ENCODE measurements around the gene WFIKKN1. TPM values are rescaled to one million over a fixed set of nuclear protein-coding genes. Genes with fewer than 3 reads are reported as not detected.

The WFIKKN1 gene
- total RNA-seq, 2 experiments from 2014 or later: 0.47 to 1.2 TPM

GRCh38 chr16:679814-680624 is 49.2 kb downstream of the WFIKKN1 start, which contains the start of gene STUB1:
STUB1 (plus strand) TSS chr16:680410; CDS start chr16:680526, 116 bp downstream.
- BruUV-seq (replicated peaks): no TSS peak
- H3K4me3 ChIP-seq (ENCODE audit: low read depth, low read length, poor library complexity, severe bottlenecking): peak within 1 kb of the TSS; percentile 82
- H3K9me2 ChIP-seq (ENCODE audit: insufficient read depth, low read length): no peaks in the 10 kb centered on the region
- H4K20me1 ChIP-seq (ENCODE audit: insufficient read depth, low read length): peaks cover 5% of the 10 kb centered on the region; the same call in 1 of the 2 replicates
- H3K4me2 ChIP-seq (ENCODE audit: low read length): peak within 1 kb of the TSS; percentile 88
- ChIA-PET POLR2A (interaction anchor here (0.6 to 1.2 kb wide), 2 partner anchors 10 to 264 kb away, joined by 3 to 4 read pairs; no protein-coding TSS in a partner anchor), CTCF (ENCODE audit: unreplicated experiment) (interaction anchor here (1.0 kb wide), 1 partner anchor 10 kb away, joined by 4 read pairs; the partner anchor contains the start of gene WDR24)
- no peaks in the 10 kb centered on the region for H3K9me3 ChIP-seq (ENCODE audit: low read length)
- TF ChIP-seq CTCF (conservative IDR thresholded peaks at IDR 0.05; ENCODE audit: low read length) (no peak), EZH2phosphoT487 (IDR thresholded peaks at IDR 0.05; ENCODE audit: borderline replicate concordance, low read depth, low read length) (no peak)
- peak; percentile 91 for DNase-seq (ENCODE audit: low spot score)
- H3K4me1 ChIP-seq (ENCODE audit: insufficient read depth, low read length, poor library complexity, severe bottlenecking): peaks cover 40% of the 10 kb centered on the region
- no peak within 1 kb of the TSS for H2AFZ ChIP-seq (ENCODE audit: low read length)
- H3K27ac ChIP-seq (ENCODE audit: low read depth, low read length, poor library complexity, severe bottlenecking): peak within 1 kb of the TSS; percentile 63
- peaks cover 27% of the 10 kb centered on the region for H3K36me3 ChIP-seq (ENCODE audit: insufficient read depth, low read length)
- H3K79me2 ChIP-seq (ENCODE audit: insufficient read depth, low read depth, low read length): peaks cover 25% of the 10 kb centered on the region; the same call in 1 of the 2 replicates
- intact Hi-C loops (cut with micrococcal nuclease; ENCODE audit: unreplicated experiment): loop anchor here (1.0 to 5.0 kb wide), 2 partner anchors 12 to 42 kb away; partner anchors contain the start of genes ANTKMT and RHOT2

DNA sequence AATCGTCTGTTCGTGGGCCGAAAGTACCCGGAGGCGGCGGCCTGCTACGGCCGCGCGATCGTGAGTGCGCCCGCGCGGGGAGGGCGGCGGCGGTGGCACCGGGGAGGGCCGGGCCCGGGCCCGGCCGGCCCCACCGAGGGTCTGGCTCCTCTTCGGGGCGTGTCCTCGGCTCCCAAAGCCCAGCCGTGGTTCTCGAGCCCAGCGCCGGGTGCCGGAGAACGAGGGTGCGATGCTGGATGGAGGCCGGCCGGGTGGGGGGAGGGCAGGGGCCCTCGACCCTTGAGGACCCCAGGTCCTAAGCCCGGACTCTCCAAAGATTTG is 49.8 kb downstream of the WFIKKN1 start:
- Histone ChIP-seq H2AFZ (ENCODE audit: low read length) (no peak overlapping the region), H4K20me1 (ENCODE audit: insufficient read depth, low read length) (peaks cover 5% of the 10 kb centered on the region; the same call in 1 of the 2 replicates), H3K4me1 (ENCODE audit: insufficient read depth, low read length, poor library complexity, severe bottlenecking) (peaks cover 40% of the 10 kb centered on the region), H3K36me3 (ENCODE audit: insufficient read depth, low read length) (peaks cover 29% of the 10 kb centered on the region), H3K9me2 (ENCODE audit: insufficient read depth, low read length) (no peaks in the 10 kb centered on the region), H3K4me3 (ENCODE audit: low read depth, low read length, poor library complexity, severe bottlenecking) (peak overlapping the region; percentile 82), H3K4me2 (ENCODE audit: low read length) (peak overlapping the region; percentile 88), H3K79me2 (ENCODE audit: insufficient read depth, low read depth, low read length) (peaks cover 25% of the 10 kb centered on the region; the same call in 1 of the 2 replicates), H3K9me3 (ENCODE audit: low read length) (no peaks in the 10 kb centered on the region), H3K27ac (ENCODE audit: low read depth, low read length, poor library complexity, severe bottlenecking) (peak overlapping the region; percentile 63)
- intact Hi-C loops (cut with micrococcal nuclease; ENCODE audit: unreplicated experiment): loop anchor here (5.0 kb wide), 1 partner anchor 42 kb away; the partner anchor contains the start of gene ANTKMT
- TF ChIP-seq EZH2phosphoT487 (IDR thresholded peaks at IDR 0.05; ENCODE audit: borderline replicate concordance, low read depth, low read length) (no peak), CTCF (conservative IDR thresholded peaks at IDR 0.05; ENCODE audit: low read length) (no peak)
- BruUV-seq (replicated peaks): no TSS peak
- POLR2A ChIA-PET: no interaction called here
- no peak for DNase-seq (ENCODE audit: low spot score)
- CTCF ChIA-PET (ENCODE audit: unreplicated experiment): interaction anchor here (1.0 kb wide), 1 partner anchor 9 kb away, joined by 4 read pairs; the partner anchor contains the start of gene WDR24
